ENCODE measurements around the gene GPSM1. TPM values are rescaled to one million over a fixed set of nuclear protein-coding genes. Genes with fewer than 3 reads are reported as not detected.

Gene GPSM1
- total and polyA plus RNA-seq, 9 of the 15 experiments (the other 6 are each of a cell fraction or from before 2014, with no cell fraction given): 0.04 to 14.2 (median 3.1) TPM

DNA sequence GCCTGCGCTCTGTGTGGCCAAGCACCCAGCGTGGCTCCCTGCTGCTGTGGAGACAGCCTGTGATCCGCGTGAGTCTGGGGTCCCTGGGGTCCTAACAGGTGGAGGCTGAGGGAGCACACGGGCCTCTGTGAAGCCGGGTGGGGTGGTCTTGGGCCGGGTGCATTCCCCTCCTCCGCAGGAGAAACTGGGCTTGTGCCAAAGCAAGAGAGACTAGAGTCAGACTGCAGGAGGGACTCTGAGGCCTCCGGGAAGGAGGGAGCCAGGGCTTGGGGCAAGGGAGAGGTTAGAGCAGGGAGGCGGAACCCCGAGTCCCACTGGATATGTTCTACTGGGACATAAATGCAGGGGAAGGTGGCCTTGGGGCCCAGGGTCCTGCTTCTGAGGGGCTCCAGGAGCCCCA, 25.7 kb downstream of the GPSM1 start:
- ATAC-seq (no peak), FAIRE-seq (no peak)

More for the DNA sequence above, 25.7 kb downstream of the GPSM1 start:
- ChIA-PET POLR2A (interaction anchor here (1.9 kb wide), 1 partner anchor 10 kb away, joined by 9 read pairs; the partner anchor contains the start of gene DNLZ), CTCF (ENCODE audit: low intra/inter-chr PET ratio) (interaction anchor here (0.7 kb wide), 1 partner anchor 1112 kb away, joined by 4 read pairs; no protein-coding TSS in a partner anchor)
- H3K9me3 ChIP-seq (replicated peaks; ENCODE audit: control insufficient read depth, insufficient read depth, low read depth, low read length): no peaks in the 10 kb centered on the region
- no TSS peak for BruUV-seq (replicated peaks)
- peaks cover 0 to 94% of the 10 kb centered on the region in 2 experiments; a peak in 4 of 5 replicates for H3K4me1 ChIP-seq (replicated peaks in 1 of 2; ENCODE audit: control insufficient read depth in 2 of 2, insufficient read depth in 2 of 2, low read length in 2 of 2)
- H3K79me2 ChIP-seq (ENCODE audit: control insufficient read depth, insufficient read depth, low read length): no peaks in the 10 kb centered on the region
- H3K36me3 ChIP-seq (ENCODE audit: control insufficient read depth, insufficient read depth, low read length): no peaks in the 10 kb centered on the region
- TF ChIP-seq ZNF740 (CRISPR knock-in tag; IDR thresholded peaks at IDR 0.05): no peak
- no peak for TF ChIP-seq ZNF740 (tag; IDR thresholded peaks at IDR 0.05)
- peak; percentile 44; the same call in 1 of the 2 replicates for TF ChIP-seq BCOR (IDR thresholded peaks at IDR 0.05)
- no peaks in the 10 kb centered on the region; the same call in 1 of the 2 replicates for H4K20me1 ChIP-seq (replicated peaks; ENCODE audit: control insufficient read depth, insufficient read depth, low read length)
- in situ Hi-C loops (cut with MboI): no loop called here
- H2AFZ ChIP-seq (ENCODE audit: low read depth, low read length): no peak overlapping the region
- H3K9ac ChIP-seq (ENCODE audit: insufficient read depth in 1 of 2, low read depth in 2 of 2, low read length in 2 of 2): peak overlapping the region in 1 of 2 experiments; percentile 68; a peak in 1 of 4 replicates
- H3K27me3 ChIP-seq (ENCODE audit: control insufficient read depth in 2 of 2, insufficient read depth in 2 of 2, low read length in 2 of 2): no peaks in the 10 kb centered on the region
- no peak for DNase-seq (ENCODE audit: extremely low read depth in 1 of 4, low spot score in 3 of 4)
- WGBS (ENCODE audit: insufficient coverage, low coverage, missing lambda C conversion rate): 47% methylated on average over 10 of the region's 11 CpGs
- no peaks in the 10 kb centered on the region for H3K9me1 ChIP-seq (ENCODE audit: control insufficient read depth, insufficient read depth, low read length)
- H3K4me3 ChIP-seq: no peak overlapping the region
- no peak overlapping the region for H3K27ac ChIP-seq (ENCODE audit: extremely low read depth, low read depth, low read length)
- intact Hi-C loops (cut with micrococcal nuclease): no loop called here
- no peak overlapping the region for H3K4me2 ChIP-seq (ENCODE audit: insufficient read depth, low read length)

Data from K562 (cell line).